ENCODE measurements around the gene ZNF154.

Gene ZNF154

DNA sequence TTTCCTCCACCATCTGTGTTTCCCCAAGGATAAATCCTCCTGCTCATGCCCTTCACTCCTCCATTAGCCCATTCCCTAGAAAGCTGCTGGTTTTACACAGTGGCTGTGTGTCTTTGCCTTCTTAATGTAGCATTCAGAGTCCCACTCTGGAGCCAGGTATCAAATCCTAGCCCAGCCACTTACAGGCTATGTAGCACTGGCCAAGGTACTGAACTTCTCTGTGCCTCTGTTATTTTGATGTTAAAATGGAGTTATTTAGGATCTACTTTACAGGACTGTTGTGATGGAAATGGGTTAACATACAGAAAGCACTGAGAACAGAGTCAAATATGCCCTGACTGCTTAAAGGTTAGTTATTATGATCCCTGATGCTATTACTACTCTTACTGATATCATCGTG lies 41.8 kb downstream of the ZNF154 start:
- DNase-seq (ENCODE audit: extremely low spot score) = no peak
- ChIA-PET CTCF (no interaction called here), POLR2A (no interaction called here)
- TF ChIP-seq FOXM1 (IDR thresholded peaks at IDR 0.05; ENCODE audit: borderline replicate concordance) (no peak), LEF1 (IDR thresholded peaks at IDR 0.05; ENCODE audit: borderline replicate concordance) (no peak), BHLHE40 (IDR thresholded peaks at IDR 0.05; ENCODE audit: borderline replicate concordance) (no peak), FOXK2 (IDR thresholded peaks at IDR 0.05) (no peak), TARDBP (IDR thresholded peaks at IDR 0.05) (no peak), L3MBTL2 (conservative IDR thresholded peaks at IDR 0.05) (no peak), HDGF (IDR thresholded peaks at IDR 0.05; ENCODE audit: borderline replicate concordance) (no peak), PKNOX1 (IDR thresholded peaks at IDR 0.05) (no peak), ARNT (IDR thresholded peaks at IDR 0.05) (no peak), ELF4 (IDR thresholded peaks at IDR 0.05) (no peak)

GRCh38 chr19:57665261-57665806 lies 43.7 kb downstream of the ZNF154 start:
- ChIA-PET POLR2A (interaction anchor here (1.5 kb wide), 1 partner anchor 16 kb away, joined by 5 read pairs; the partner anchor contains the start of gene ZNF551), CTCF (no interaction called here)
- no peak for TF ChIP-seq SP1 (IDR thresholded peaks at IDR 0.05)
- no peak for TF ChIP-seq ELF4 (IDR thresholded peaks at IDR 0.05)
- no peak for TF ChIP-seq CTBP1 (IDR thresholded peaks at IDR 0.05; ENCODE audit: borderline replicate concordance)
- no peak for TF ChIP-seq PKNOX1 (IDR thresholded peaks at IDR 0.05)
- TF ChIP-seq FOXK2 (IDR thresholded peaks at IDR 0.05) = no peak
- no peak for TF ChIP-seq TARDBP (IDR thresholded peaks at IDR 0.05)
- TF ChIP-seq L3MBTL2 (conservative IDR thresholded peaks at IDR 0.05) = no peak
- no peak for TF ChIP-seq LEF1 (IDR thresholded peaks at IDR 0.05; ENCODE audit: borderline replicate concordance)
- no peak for TF ChIP-seq FOXA1 (IDR thresholded peaks at IDR 0.05)
- TF ChIP-seq ZNF384 (IDR thresholded peaks at IDR 0.05) = no peak
- no peak for TF ChIP-seq FOXM1 (IDR thresholded peaks at IDR 0.05; ENCODE audit: borderline replicate concordance)
- no peak for TF ChIP-seq BHLHE40 (IDR thresholded peaks at IDR 0.05; ENCODE audit: borderline replicate concordance)
- no peak for TF ChIP-seq HDGF (IDR thresholded peaks at IDR 0.05; ENCODE audit: borderline replicate concordance)
- no peak for TF ChIP-seq SUZ12 (IDR thresholded peaks at IDR 0.05)
- no peak for TF ChIP-seq NFRKB (IDR thresholded peaks at IDR 0.05)
- TF ChIP-seq ARNT (IDR thresholded peaks at IDR 0.05) = no peak
- no peak for DNase-seq (ENCODE audit: extremely low spot score)

- peak; percentile 31 for DNase-seq (ENCODE audit: extremely low spot score)
- TF ChIP-seq L3MBTL2 (conservative IDR thresholded peaks at IDR 0.05) (no peak), ARNT (IDR thresholded peaks at IDR 0.05) (no peak), FOXK2 (IDR thresholded peaks at IDR 0.05) (no peak), NFRKB (IDR thresholded peaks at IDR 0.05) (no peak), TARDBP (IDR thresholded peaks at IDR 0.05) (no peak), ELF4 (IDR thresholded peaks at IDR 0.05) (no peak), FOXA1 (IDR thresholded peaks at IDR 0.05) (no peak), FOXM1 (IDR thresholded peaks at IDR 0.05; ENCODE audit: borderline replicate concordance) (no peak), HDGF (IDR thresholded peaks at IDR 0.05; ENCODE audit: borderline replicate concordance) (no peak), BHLHE40 (IDR thresholded peaks at IDR 0.05; ENCODE audit: borderline replicate concordance) (no peak)
- POLR2A ChIA-PET = interaction anchor here (1.5 kb wide), 1 partner anchor 17 kb away, joined by 5 read pairs; the partner anchor contains the start of gene ZNF551
- CTCF ChIA-PET = no interaction called here
These were observed 44.5 kb downstream of the ZNF154 start for GRCh38 chr19:57664269-57665127.

GRCh38 chr19:57656346-57656745 lies 52.7 kb downstream of the ZNF154 start:
- TF ChIP-seq CTBP1 (IDR thresholded peaks at IDR 0.05; ENCODE audit: borderline replicate concordance) (no peak), ZNF384 (IDR thresholded peaks at IDR 0.05) (no peak), FOXK2 (IDR thresholded peaks at IDR 0.05) (no peak), FOXM1 (IDR thresholded peaks at IDR 0.05; ENCODE audit: borderline replicate concordance) (no peak), ELF4 (IDR thresholded peaks at IDR 0.05) (no peak), L3MBTL2 (conservative IDR thresholded peaks at IDR 0.05) (no peak)
- ChIA-PET POLR2A (no interaction called here), CTCF (no interaction called here)
- no peak for DNase-seq (ENCODE audit: extremely low spot score)

GRCh38 chr19:57655443-57655842 lies 53.6 kb downstream of the ZNF154 start:
- no peak for DNase-seq (ENCODE audit: extremely low spot score)
- no peak for TF ChIP-seq FOXA1 (IDR thresholded peaks at IDR 0.05)
- no peak for TF ChIP-seq FOXM1 (IDR thresholded peaks at IDR 0.05; ENCODE audit: borderline replicate concordance)
- TF ChIP-seq NFRKB (IDR thresholded peaks at IDR 0.05) = no peak
- TF ChIP-seq ZNF384 (IDR thresholded peaks at IDR 0.05) = no peak
- TF ChIP-seq FOXK2 (IDR thresholded peaks at IDR 0.05) = no peak
- no peak for TF ChIP-seq TARDBP (IDR thresholded peaks at IDR 0.05)
- TF ChIP-seq HDGF (IDR thresholded peaks at IDR 0.05; ENCODE audit: borderline replicate concordance) = no peak
- TF ChIP-seq ELF4 (IDR thresholded peaks at IDR 0.05) = no peak
- TF ChIP-seq BHLHE40 (IDR thresholded peaks at IDR 0.05; ENCODE audit: borderline replicate concordance) = no peak
- TF ChIP-seq L3MBTL2 (conservative IDR thresholded peaks at IDR 0.05) = no peak
- TF ChIP-seq SUZ12 (IDR thresholded peaks at IDR 0.05) = no peak
- TF ChIP-seq PKNOX1 (IDR thresholded peaks at IDR 0.05) = no peak
- no peak for TF ChIP-seq LEF1 (IDR thresholded peaks at IDR 0.05; ENCODE audit: borderline replicate concordance)
- no peak for TF ChIP-seq SP1 (IDR thresholded peaks at IDR 0.05)
- TF ChIP-seq ARNT (IDR thresholded peaks at IDR 0.05) = no peak
- TF ChIP-seq CTBP1 (IDR thresholded peaks at IDR 0.05; ENCODE audit: borderline replicate concordance) = no peak
- POLR2A ChIA-PET = no interaction called here
- CTCF ChIA-PET = no interaction called here
